ENCODE data around the gene SUGP1. TPM values are rescaled to one million over a fixed set of nuclear protein-coding genes. Genes with fewer than 3 reads are reported as not detected.

Gene SUGP1
- 35.7 TPM for total RNA-seq

GRCh38 chr19:19320361-19321140, at the start of gene SUGP1, which contains the start of gene MAU2:
TSS of gene SUGP1 (minus strand) at chr19:19320509. CDS start at chr19:19320496, 13 bp downstream.
TSS of gene MAU2 (plus strand) at chr19:19320829. CDS start at chr19:19320860, 31 bp downstream.

Small RNA genes within 50 kb of the gene (small RNA-seq; reads per million reads assigned to genes)
- not detected for gene RNU6-1028P (ENCODE audit: low replicate concordance)

Other genes with a start within 250 kb of the SUGP1 start
- gene TMEM161A, start 182.0 kb downstream of the SUGP1 start, total RNA-seq, result 9.1 TPM
- 0.31 TPM for gene MEF2B, start 150.2 kb downstream of the SUGP1 start, total RNA-seq
- gene BORCS8, start 128.4 kb downstream of the SUGP1 start, total RNA-seq, result 21.9 TPM
- 16.3 TPM for gene RFXANK, start 128.3 kb downstream of the SUGP1 start, total RNA-seq
- 13.1 TPM for gene NR2C2AP, start 117.1 kb downstream of the SUGP1 start, total RNA-seq
- 257 TPM for gene NCAN, start 108.6 kb downstream of the SUGP1 start, total RNA-seq
- gene TM6SF2, start 47.2 kb downstream of the SUGP1 start, total RNA-seq, result 0.31 TPM
- 76.4 TPM for gene MAU2, start 320 bp upstream of the SUGP1 start, total RNA-seq
- 13.5 TPM for gene GATAD2A, start 85.2 kb upstream of the SUGP1 start, total RNA-seq
- gene TSSK6, start 195.0 kb upstream of the SUGP1 start, total RNA-seq, result 1.3 TPM
- gene NDUFA13, start 195.7 kb upstream of the SUGP1 start, total RNA-seq, result 75.4 TPM
- gene YJEFN3, start 208.4 kb upstream of the SUGP1 start, total RNA-seq, result 2.5 TPM
- gene CILP2, start 217.8 kb upstream of the SUGP1 start, total RNA-seq, result 0.31 TPM

Measured in parietal lobe (tissue), 2 donors.